K562 (cell line): Measurements from ENCODE around the gene MDC1. TPM values are rescaled to one million over a fixed set of nuclear protein-coding genes. Genes with fewer than 3 reads are reported as not detected.

Experiments
- BRF1 ChIP-seq: IDR thresholded peaks from 3 replicates; pipeline ENCODE4 v1.6.1; 2011; ENCODE audit warnings: borderline replicate concordance, mild to moderate bottlenecking; ENCODE audit not compliant: insufficient read length; ENCODE audit errors: extremely low read depth
- CBX3 ChIP-seq, 2 experiments: IDR thresholded peaks; 1 replicate in 1 of 2; 2 replicates in 1 of 2; pipeline ENCODE4 v1.6.1; 2012; ENCODE audit warnings: inconsistent platforms in 2 of 2, low read length in 2 of 2, borderline replicate concordance in 1 of 2, control low read depth in 1 of 2
- IRF1 ChIP-seq: sonication (generic); formaldehyde crosslinking; IDR thresholded peaks from 2 replicates; pipeline ENCODE4 v1.8.0; 2022; ENCODE audit warnings: missing genetic modification reagents, mild to moderate bottlenecking, borderline replicate concordance
- MBD2 ChIP-seq: sonication (generic); IDR thresholded peaks from 2 replicates; pipeline ENCODE4 v1.6.1; 2016; ENCODE audit warnings: low read depth, borderline replicate concordance
- MCM7 ChIP-seq, 2 experiments: fragments of 450-650 bp; IDR thresholded peaks; 2 replicates each; pipeline ENCODE4 v1.6.1; 2016 to 2018
- MEF2A ChIP-seq: IDR thresholded peaks from 2 replicates; pipeline ENCODE4 v1.6.1; 2011; ENCODE audit warnings: low read depth, mild to moderate bottlenecking, low read length, moderate library complexity; ENCODE audit not compliant: control insufficient read depth
- NFRKB ChIP-seq: fragments of 450-650 bp; IDR thresholded peaks from 2 replicates; pipeline ENCODE4 v1.6.1; 2016; ENCODE audit warnings: low read depth
- NR4A1 ChIP-seq, 2 experiments: fragments of 250-450 bp in 1 of 2; fragments of 450-650 bp in 1 of 2; sonication (Bioruptor Pico) in 1 of 2; IDR thresholded peaks; 2 replicates each; pipeline versions ENCODE4 v1.4.0 to v1.6.1; 2016 to 2020; ENCODE audit warnings: mild to moderate bottlenecking in 2 of 2, missing compliant biosample characterization in 1 of 2, missing genetic modification characterization in 1 of 2, moderate library complexity in 1 of 2
- PURB ChIP-seq: sonication (generic); formaldehyde crosslinking; IDR thresholded peaks from 2 replicates; pipeline ENCODE4 v1.9.0; 2021; ENCODE audit warnings: low read depth, mild to moderate bottlenecking, missing genetic modification reagents
- SMC3 ChIP-seq: conservative IDR thresholded peaks from 2 replicates; pipeline ENCODE4 v1.6.1; 2011; ENCODE audit warnings: low read depth, low read length, improper control_type of control experiment; ENCODE audit not compliant: insufficient read depth
- SRSF1 ChIP-seq: fragments of 200-400 bp; formaldehyde crosslinking; IDR thresholded peaks from 2 replicates; pipeline ENCODE4 v1.6.1; 2017; ENCODE audit warnings: mild to moderate bottlenecking, low read depth, low read length, moderate library complexity
- TARDBP ChIP-seq: fragments of 450-650 bp; IDR thresholded peaks from 2 replicates; pipeline ENCODE4 v1.6.1; 2016
- XRCC5 ChIP-seq: fragments of 200-400 bp; formaldehyde crosslinking; IDR thresholded peaks from 2 replicates; pipeline ENCODE4 v1.6.1; 2017; ENCODE audit warnings: low read depth, mild to moderate bottlenecking, low read length
- ZNF764 ChIP-seq: fragments of 250-450 bp; sonication (Bioruptor Pico); IDR thresholded peaks from 2 replicates; pipeline ENCODE4 v1.4.0; 2020; ENCODE audit warnings: low read depth, mild to moderate bottlenecking, moderate library complexity
- polyA plus RNA-seq, 8 experiments: library from polyadenylated mRNA; depleted of rRNA in 4 of 8; stranded (reverse) in 5 of 8; unstranded in 3 of 8; fragments of >200 nt; fragmentation: Nextera tagmentation in 2 of 8; fragmentation: Illumina TruSeq in 1 of 8; extraction: Ambion mirVana in 2 of 8; extraction: Trizol in 1 of 8; gene quantifications; 2 replicates each; pipeline versions ENCODE4 v1.2.1 to v1.2.3, GENCODE V29; 2011 to 2014; ENCODE audit warnings: inconsistent platforms in 1 of 8, missing spikeins in 1 of 8
- total RNA-seq, 7 experiments: library from RNA; depleted of rRNA in 6 of 7; stranded (reverse); fragments of >200 nt in 6 of 7; fragmentation: Illumina TruSeq in 2 of 7; extraction: Trizol in 2 of 7; gene quantifications; 2 replicates each; pipeline versions ENCODE4 v1.2.1 to v1.2.3, GENCODE V29; 2011 to 2021; ENCODE audit warnings: low replicate concordance in 1 of 7
- TF ChIP-seq, protein P1 (sequence below): sonication (generic); formaldehyde crosslinking; IDR thresholded peaks from 2 replicates; pipeline ENCODE4 v1.8.0; 2023; ENCODE audit warnings: missing genetic modification reagents, mild to moderate bottlenecking, borderline replicate concordance
- TF ChIP-seq, protein P2 (sequence below): sonication (generic); formaldehyde crosslinking; IDR thresholded peaks from 2 replicates; pipeline ENCODE4 v1.8.0; 2022; ENCODE audit warnings: mild to moderate bottlenecking, missing genetic modification reagents, borderline replicate concordance
- TF ChIP-seq, protein P3 (sequence below): fragments of 250-450 bp; sonication (Bioruptor Pico); IDR thresholded peaks from 2 replicates; pipeline ENCODE4 v1.5.0; 2021

Gene MDC1
- total and polyA plus RNA-seq, 9 of the 15 experiments (the other 6 are each of a cell fraction or from before 2014, with no cell fraction given) = 8.2 to 114 (median 20.0) TPM

DNA sequence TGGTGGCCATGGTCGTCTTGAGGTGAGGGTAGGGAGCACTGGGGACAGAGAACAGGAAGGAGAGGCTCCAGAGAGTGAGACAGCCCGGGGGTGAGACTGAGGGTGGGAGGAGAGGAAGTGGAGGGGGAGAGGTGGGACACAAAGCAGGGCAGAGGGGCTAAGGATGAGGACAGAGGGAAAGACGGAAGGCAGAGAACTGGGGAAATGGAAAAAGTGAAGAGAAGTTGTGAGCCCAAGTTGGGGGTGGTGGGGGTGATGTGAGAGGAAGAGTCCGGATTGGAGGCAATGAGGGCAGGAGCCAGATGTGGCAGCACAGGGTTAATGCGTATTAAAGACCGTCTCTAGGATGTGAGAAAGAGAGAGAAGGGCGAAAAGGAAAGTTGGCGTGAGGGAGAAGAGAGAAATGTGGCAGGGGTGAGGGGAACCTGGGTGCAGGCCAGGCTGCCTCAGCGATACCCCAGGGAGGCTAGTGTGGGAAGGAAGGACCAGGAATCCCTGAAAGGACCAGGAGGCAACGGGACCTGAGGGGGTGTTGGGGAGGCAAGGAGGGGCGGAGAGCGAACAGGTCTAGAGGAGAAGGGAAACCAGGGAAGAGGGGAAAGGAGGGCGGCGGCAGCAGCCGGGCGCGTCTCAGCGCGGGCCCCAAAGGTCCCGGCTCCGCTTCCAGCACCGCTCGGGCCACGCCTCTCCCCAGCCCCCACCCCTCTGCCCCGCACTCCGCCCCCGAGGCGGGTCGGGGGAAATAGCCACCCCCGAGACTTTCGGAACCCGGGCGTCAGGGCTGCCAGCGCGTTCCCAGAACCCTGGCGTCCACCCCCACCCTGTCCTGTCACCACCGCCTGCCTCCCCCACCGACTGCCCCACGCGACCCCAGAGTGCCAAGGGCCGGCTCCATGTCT lies 30.8 kb downstream of the MDC1 start, which contains the start of gene PPP1R18 (continued):
- TF ChIP-seq MEF2A (no peak), TARDBP (no peak), IRF1 (CRISPR knock-in tag) (no peak), MBD2 (no peak), SMC3 (no peak), BRF1 (no peak), XRCC5 (no peak), SRSF1 (no peak), ZNF764 (CRISPR knock-in tag) (no peak), PURB (CRISPR knock-in tag) (no peak), NR4A1 (CRISPR knock-in tag; IDR thresholded peaks at IDR 0.05) (no peak), NR4A1 (tag; IDR thresholded peaks at IDR 0.05) (no peak), MCM7 (IDR thresholded peaks at IDR 0.05) (0 out of 4 replicates have a peak, but pooled peaks have one; percentile 70 to 77), CBX3 (IDR thresholded peaks at IDR 0.05; ENCODE audit: borderline replicate concordance in 1 of 2, low read length in 2 of 2) (no peak), NFRKB (peak; percentile 46; the same call in 1 of the 2 replicates)
- TF ChIP-seq, protein P1, sequence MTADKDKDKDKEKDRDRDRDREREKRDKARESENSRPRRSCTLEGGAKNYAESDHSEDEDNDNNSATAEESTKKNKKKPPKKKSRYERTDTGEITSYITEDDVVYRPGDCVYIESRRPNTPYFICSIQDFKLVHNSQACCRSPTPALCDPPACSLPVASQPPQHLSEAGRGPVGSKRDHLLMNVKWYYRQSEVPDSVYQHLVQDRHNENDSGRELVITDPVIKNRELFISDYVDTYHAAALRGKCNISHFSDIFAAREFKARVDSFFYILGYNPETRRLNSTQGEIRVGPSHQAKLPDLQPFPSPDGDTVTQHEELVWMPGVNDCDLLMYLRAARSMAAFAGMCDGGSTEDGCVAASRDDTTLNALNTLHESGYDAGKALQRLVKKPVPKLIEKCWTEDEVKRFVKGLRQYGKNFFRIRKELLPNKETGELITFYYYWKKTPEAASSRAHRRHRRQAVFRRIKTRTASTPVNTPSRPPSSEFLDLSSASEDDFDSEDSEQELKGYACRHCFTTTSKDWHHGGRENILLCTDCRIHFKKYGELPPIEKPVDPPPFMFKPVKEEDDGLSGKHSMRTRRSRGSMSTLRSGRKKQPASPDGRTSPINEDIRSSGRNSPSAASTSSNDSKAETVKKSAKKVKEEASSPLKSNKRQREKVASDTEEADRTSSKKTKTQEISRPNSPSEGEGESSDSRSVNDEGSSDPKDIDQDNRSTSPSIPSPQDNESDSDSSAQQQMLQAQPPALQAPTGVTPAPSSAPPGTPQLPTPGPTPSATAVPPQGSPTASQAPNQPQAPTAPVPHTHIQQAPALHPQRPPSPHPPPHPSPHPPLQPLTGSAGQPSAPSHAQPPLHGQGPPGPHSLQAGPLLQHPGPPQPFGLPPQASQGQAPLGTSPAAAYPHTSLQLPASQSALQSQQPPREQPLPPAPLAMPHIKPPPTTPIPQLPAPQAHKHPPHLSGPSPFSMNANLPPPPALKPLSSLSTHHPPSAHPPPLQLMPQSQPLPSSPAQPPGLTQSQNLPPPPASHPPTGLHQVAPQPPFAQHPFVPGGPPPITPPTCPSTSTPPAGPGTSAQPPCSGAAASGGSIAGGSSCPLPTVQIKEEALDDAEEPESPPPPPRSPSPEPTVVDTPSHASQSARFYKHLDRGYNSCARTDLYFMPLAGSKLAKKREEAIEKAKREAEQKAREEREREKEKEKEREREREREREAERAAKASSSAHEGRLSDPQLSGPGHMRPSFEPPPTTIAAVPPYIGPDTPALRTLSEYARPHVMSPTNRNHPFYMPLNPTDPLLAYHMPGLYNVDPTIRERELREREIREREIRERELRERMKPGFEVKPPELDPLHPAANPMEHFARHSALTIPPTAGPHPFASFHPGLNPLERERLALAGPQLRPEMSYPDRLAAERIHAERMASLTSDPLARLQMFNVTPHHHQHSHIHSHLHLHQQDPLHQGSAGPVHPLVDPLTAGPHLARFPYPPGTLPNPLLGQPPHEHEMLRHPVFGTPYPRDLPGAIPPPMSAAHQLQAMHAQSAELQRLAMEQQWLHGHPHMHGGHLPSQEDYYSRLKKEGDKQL = no peak
- TF ChIP-seq, protein P2, sequence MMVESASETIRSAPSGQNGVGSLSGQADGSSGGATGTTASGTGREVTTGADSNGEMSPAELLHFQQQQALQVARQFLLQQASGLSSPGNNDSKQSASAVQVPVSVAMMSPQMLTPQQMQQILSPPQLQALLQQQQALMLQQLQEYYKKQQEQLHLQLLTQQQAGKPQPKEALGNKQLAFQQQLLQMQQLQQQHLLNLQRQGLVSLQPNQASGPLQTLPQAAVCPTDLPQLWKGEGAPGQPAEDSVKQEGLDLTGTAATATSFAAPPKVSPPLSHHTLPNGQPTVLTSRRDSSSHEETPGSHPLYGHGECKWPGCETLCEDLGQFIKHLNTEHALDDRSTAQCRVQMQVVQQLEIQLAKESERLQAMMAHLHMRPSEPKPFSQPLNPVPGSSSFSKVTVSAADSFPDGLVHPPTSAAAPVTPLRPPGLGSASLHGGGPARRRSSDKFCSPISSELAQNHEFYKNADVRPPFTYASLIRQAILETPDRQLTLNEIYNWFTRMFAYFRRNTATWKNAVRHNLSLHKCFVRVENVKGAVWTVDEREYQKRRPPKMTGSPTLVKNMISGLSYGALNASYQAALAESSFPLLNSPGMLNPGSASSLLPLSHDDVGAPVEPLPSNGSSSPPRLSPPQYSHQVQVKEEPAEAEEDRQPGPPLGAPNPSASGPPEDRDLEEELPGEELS (CRISPR knock-in tag) = no peak
- TF ChIP-seq, protein P3, sequence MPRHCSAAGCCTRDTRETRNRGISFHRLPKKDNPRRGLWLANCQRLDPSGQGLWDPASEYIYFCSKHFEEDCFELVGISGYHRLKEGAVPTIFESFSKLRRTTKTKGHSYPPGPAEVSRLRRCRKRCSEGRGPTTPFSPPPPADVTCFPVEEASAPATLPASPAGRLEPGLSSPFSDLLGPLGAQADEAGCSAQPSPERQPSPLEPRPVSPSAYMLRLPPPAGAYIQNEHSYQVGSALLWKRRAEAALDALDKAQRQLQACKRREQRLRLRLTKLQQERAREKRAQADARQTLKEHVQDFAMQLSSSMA (CRISPR knock-in tag) = no peak
